HepG2 (cell line): ENCODE measurements around the gene ZDHHC14. TPM values are rescaled to one million over a fixed set of nuclear protein-coding genes. Genes with fewer than 3 reads are reported as not detected.

Source experiments
- ATAC-seq: fragments of 200-7000 bp; cut with Tn5 transposase; 3 replicates; pipeline ENCODE4 v1.9.1; 2020; ENCODE audit warnings: mild to moderate bottlenecking, moderate library complexity
- BruUV-seq: library from RNA; stranded (reverse); fragments of 400-500 nt; replicated peaks from 2 replicates; lab custom pipeline; 2021; lab: Mats Ljungman, UMichigan
- CTCF ChIA-PET: fragments of 300-600 bp; formaldehyde crosslinking; extraction: SDS; loops from one replicate; lab custom pipeline; 2021; ENCODE audit warnings: low total read pairs, inconsistent platforms, low intra/inter-chr PET ratio; lab: Yijun Ruan, JAX
- POLR2A ChIA-PET: fragments of 350-600 bp; sonication (Branson Sonifier 250); formaldehyde crosslinking; loops from one replicate; lab custom pipeline; 2020; ENCODE audit warnings: antibody characterized with exemption, inconsistent platforms; lab: Yijun Ruan, JAX
- DNase-seq: peaks from one replicate; pipeline ENCODE4 v3.0.0-alpha.2; 2015; ENCODE audit warnings: low spot score
- FAIRE-seq: peaks from 3 replicates; lab custom pipeline; 2011; peaks lifted over from hg19 to GRCh38; lab: Jason Lieb, UNC
- H2AFZ ChIP-seq: one replicate; pipeline ENCODE4 v1.6.1; 2011; ENCODE audit warnings: low read length, inconsistent platforms
- H3K27ac ChIP-seq: fragments of 300-600 bp; 3 replicates; pipeline ENCODE4 v1.8.0; 2011; ENCODE audit warnings: mixed run types, mild to moderate bottlenecking, mixed read lengths, low read length, inconsistent platforms; ENCODE audit not compliant: insufficient read depth; ENCODE audit errors: extremely low read length
- H3K27me3 ChIP-seq, 2 experiments: fragments of 200-600 bp in 1 of 2; 2 replicates in 1 of 2; 3 replicates in 1 of 2; pipeline versions ENCODE4 v1.6.0 to v1.8.0; 2011; ENCODE audit warnings: low read length in 2 of 2, mild to moderate bottlenecking in 2 of 2, moderate library complexity in 2 of 2, inconsistent platforms in 1 of 2; ENCODE audit not compliant: insufficient read depth in 2 of 2, control insufficient read depth in 1 of 2
- H3K36me3 ChIP-seq, 2 experiments: fragments of 200-600 bp in 1 of 2; replicated peaks in 1 of 2; 2 replicates in 1 of 2; 3 replicates in 1 of 2; pipeline versions ENCODE4 v1.5.1 to v1.8.0; 2011; ENCODE audit warnings: low read length in 2 of 2, inconsistent platforms in 1 of 2; ENCODE audit not compliant: insufficient read depth in 2 of 2, control insufficient read depth in 1 of 2
- H3K4me1 ChIP-seq: 2 replicates; pipeline ENCODE4 v1.5.1; 2012; ENCODE audit warnings: low read length, inconsistent platforms; ENCODE audit not compliant: insufficient read depth
- H3K4me2 ChIP-seq: 2 replicates; pipeline ENCODE4 v1.6.0; 2011; ENCODE audit warnings: low read depth, low read length, inconsistent platforms
- H3K4me3 ChIP-seq, 3 experiments: fragments of 200-600 bp in 1 of 3; sonication (generic), shearing (Covaris generic) in 1 of 3; replicated peaks in 1 of 3; 2 replicates each; pipeline ENCODE4 v1.5.1; 2011 to 2016; ENCODE audit warnings: low read length in 3 of 3, inconsistent platforms in 2 of 3, low read depth in 2 of 3, mild to moderate bottlenecking in 2 of 3, control low read depth in 1 of 3, mixed read lengths in 1 of 3; ENCODE audit not compliant: insufficient read depth in 1 of 3
- H3K79me2 ChIP-seq: one replicate; pipeline ENCODE4 v1.6.1; 2011; ENCODE audit warnings: low read length, inconsistent platforms; ENCODE audit not compliant: insufficient read depth
- H3K9ac ChIP-seq: 2 replicates; pipeline ENCODE4 v1.6.0; 2011; ENCODE audit warnings: mild to moderate bottlenecking, low read depth, low read length, inconsistent platforms; ENCODE audit not compliant: insufficient read depth
- H3K9me3 ChIP-seq: 2 replicates; pipeline ENCODE4 v1.5.1; 2012; ENCODE audit warnings: mild to moderate bottlenecking, low read length
- H4K20me1 ChIP-seq: 2 replicates; pipeline ENCODE4 v1.6.0; 2011; ENCODE audit warnings: inconsistent platforms, mild to moderate bottlenecking, low read length, moderate library complexity; ENCODE audit not compliant: insufficient read depth
- AKNA ChIP-seq: sonication (generic); formaldehyde crosslinking; IDR thresholded peaks from 2 replicates; pipeline ENCODE4 v1.4.0; 2020; ENCODE audit warnings: missing genetic modification reagents, borderline replicate concordance
- CREB1 ChIP-seq, 2 experiments: fragments of 450-650 bp in 1 of 2; IDR thresholded peaks; 2 replicates each; pipeline ENCODE4 v1.6.1; 2016 to 2017; ENCODE audit warnings: control low read depth in 1 of 2, mild to moderate bottlenecking in 1 of 2, missing compliant biosample characterization in 1 of 2, missing genetic modification characterization in 1 of 2
- DRAP1 ChIP-seq: IDR thresholded peaks from 2 replicates; pipeline ENCODE4 v1.6.1; 2016; ENCODE audit warnings: missing genetic modification reagents, missing compliant biosample characterization
- E2F5 ChIP-seq: sonication (generic); formaldehyde crosslinking; conservative IDR thresholded peaks from 2 replicates; pipeline ENCODE4 v1.4.0; 2020; ENCODE audit warnings: missing genetic modification reagents
- HBP1 ChIP-seq: IDR thresholded peaks from 2 replicates; pipeline ENCODE4 v1.6.1; 2016; ENCODE audit warnings: low read depth, control low read depth
- HHEX ChIP-seq: IDR thresholded peaks from 2 replicates; pipeline ENCODE4 v1.6.1; 2016; ENCODE audit warnings: control low read depth
- NR2C2 ChIP-seq: sonication (generic); formaldehyde crosslinking; IDR thresholded peaks from 2 replicates; pipeline ENCODE4 v1.4.0; 2020; ENCODE audit warnings: missing genetic modification reagents, mild to moderate bottlenecking, moderate library complexity, borderline replicate concordance
- ZBTB33 ChIP-seq: sonication (generic); formaldehyde crosslinking; IDR thresholded peaks from 2 replicates; pipeline ENCODE4 v1.4.0; 2020; ENCODE audit warnings: missing genetic modification reagents
- ZFP36L2 ChIP-seq: sonication (generic); formaldehyde crosslinking; IDR thresholded peaks from 2 replicates; pipeline ENCODE4 v1.4.0; 2020; ENCODE audit warnings: missing genetic modification reagents
- ZNF570 ChIP-seq: sonication (generic); formaldehyde crosslinking; IDR thresholded peaks from 2 replicates; pipeline ENCODE4 v1.4.0; 2020; ENCODE audit warnings: mild to moderate bottlenecking, missing genetic modification reagents, borderline replicate concordance
- ZNF704 ChIP-seq: sonication (generic); formaldehyde crosslinking; IDR thresholded peaks from 2 replicates; pipeline ENCODE4 v1.8.1; 2023; ENCODE audit warnings: mild to moderate bottlenecking, inconsistent platforms, moderate library complexity, missing genetic modification reagents, borderline replicate concordance
- ZSCAN21 ChIP-seq: sonication (generic); formaldehyde crosslinking; IDR thresholded peaks from 2 replicates; pipeline ENCODE4 v1.8.0; 2022; ENCODE audit warnings: mild to moderate bottlenecking, missing genetic modification reagents, moderate library complexity, borderline replicate concordance
- WGBS: methylation state at CpG from one replicate; pipeline ENCODE4 v1.1.6; 2017; ENCODE audit warnings: low lambda C conversion rate; 5-methylcytosine and 5-hydroxymethylcytosine counted together
- in situ Hi-C: cut with HindIII; loops from 2 replicates; pipeline ENCODE4 v1.10.0; 2017; ENCODE audit warnings: low pct_unique_long_range_greater_than_20kb; ENCODE audit not compliant: extremely low pct_ligation_motif_present
- intact Hi-C: fragments of 100-400 bp; cut with micrococcal nuclease; formaldehyde crosslinking; loops from one replicate; pipeline ENCODE4 v1.10.0; 2022; ENCODE audit not compliant: unreplicated experiment
- polyA plus RNA-seq, 8 experiments: library from polyadenylated mRNA; depleted of rRNA in 3 of 8; stranded (reverse) in 7 of 8; unstranded in 1 of 8; fragments of >200 nt; fragmentation: Illumina TruSeq in 4 of 8; extraction: Trizol in 4 of 8; gene quantifications; 2 replicates each; pipeline versions ENCODE4 v1.2.1 to v1.2.3, GENCODE V29; 2011 to 2016; ENCODE audit warnings: low read depth in 4 of 8, missing spikeins in 1 of 8, mixed read lengths in 1 of 8; ENCODE audit not compliant: insufficient read depth in 1 of 8
- total RNA-seq, 5 experiments: library from RNA; depleted of rRNA; stranded (reverse); fragments of >200 nt; fragmentation: Illumina TruSeq; extraction: Trizol; gene quantifications; 2 replicates each; pipeline ENCODE4 v1.2.3, GENCODE V29; 2016; ENCODE audit warnings: low read depth in 1 of 5

The ZDHHC14 gene
- total and polyA plus RNA-seq, 2 of the 13 experiments (the other 11 are each of a cell fraction or from before 2014, with no cell fraction given) = 3.7 to 9.5 TPM

- no peak overlapping the region for H3K27ac ChIP-seq
- FAIRE-seq (no peak), DNase-seq (no peak), ATAC-seq (no peak)
- CTCF ChIA-PET = no interaction called here
- H3K4me2 ChIP-seq = no peak overlapping the region
- H3K36me3 ChIP-seq = no peaks in the 10 kb centered on the region
- BruUV-seq = no TSS peak
- WGBS = 83% methylated on average over 3 of the region's 3 CpGs
- H3K79me2 ChIP-seq = no peaks in the 10 kb centered on the region
- no peaks in the 10 kb centered on the region for H4K20me1 ChIP-seq
- H3K4me3 ChIP-seq = no peak overlapping the region
- H2AFZ ChIP-seq = no peak overlapping the region
- in situ Hi-C loops = no loop called here
- no peaks in the 10 kb centered on the region for H3K9me3 ChIP-seq
- H3K9ac ChIP-seq = no peak overlapping the region
- H3K27me3 ChIP-seq = no peaks in the 10 kb centered on the region; a peak in 1 of 5 replicates
- peaks cover 40% of the 10 kb centered on the region for H3K4me1 ChIP-seq
- intact Hi-C loops = no loop called here
- POLR2A ChIA-PET = no interaction called here
- no peak for TF ChIP-seq ZBTB33 (CRISPR knock-in tag)
- TF ChIP-seq NR2C2 (CRISPR knock-in tag) = no peak
- no peak for TF ChIP-seq ZSCAN21 (CRISPR knock-in tag)
- no peak for TF ChIP-seq HHEX (CRISPR knock-in tag)
- TF ChIP-seq E2F5 (CRISPR knock-in tag) = no peak
- TF ChIP-seq ZFP36L2 (CRISPR knock-in tag) = no peak
- no peak for TF ChIP-seq CREB1 (IDR thresholded peaks at IDR 0.05)
- TF ChIP-seq CREB1 (CRISPR knock-in tag; IDR thresholded peaks at IDR 0.05) = no peak
- TF ChIP-seq HBP1 (CRISPR knock-in tag) = no peak
- no peak for TF ChIP-seq DRAP1 (CRISPR knock-in tag)
- TF ChIP-seq ZNF704 (CRISPR knock-in tag) = no peak
- TF ChIP-seq ZNF570 = no peak
- no peak for TF ChIP-seq AKNA (CRISPR knock-in tag)
Measured at GRCh38 chr6:157376241-157376640, 4.7 kb upstream of the ZDHHC14 start.
